GM10266 (cell line): ENCODE measurements around the gene NBL1.
A peak's percentile ranks its signal among the peaks of the same experiment; 100 is the strongest.

Source experiments
- DNase-seq: peaks from one replicate; pipeline ENCODE4 v3.0.0; 2012; ENCODE audit errors: extremely low spot score
- CTCF ChIP-seq: IDR thresholded peaks from 2 replicates; pipeline ENCODE4 v1.5.1; 2012; ENCODE audit warnings: mild to moderate bottlenecking, low read depth; ENCODE audit not compliant: control insufficient read depth, insufficient read depth; ENCODE audit errors: missing control alignments

The NBL1 gene

GRCh38 chr1:19700079-19700777, 56.1 kb downstream of the NBL1 start:
- TF ChIP-seq CTCF = no peak

GRCh38 chr1:19703280-19703679, 59.2 kb downstream of the NBL1 start:
- DNase-seq = no peak

More at GRCh38 chr1:19700079-19700777, 56.1 kb downstream of the NBL1 start:
- DNase-seq = no peak

GRCh38 chr1:19704247-19705113, 60.4 kb downstream of the NBL1 start:
- DNase-seq = peak; percentile 73
- peak; percentile 93 for TF ChIP-seq CTCF

More at GRCh38 chr1:19703280-19703679, 59.2 kb downstream of the NBL1 start:
- TF ChIP-seq CTCF = no peak

- TF ChIP-seq CTCF = no peak
- no peak for DNase-seq
Observed at GRCh38 chr1:19705464-19705863, 61.4 kb downstream of the NBL1 start.

GRCh38 chr1:19706136-19706535, 62.0 kb downstream of the NBL1 start:
- DNase-seq = no peak
- no peak for TF ChIP-seq CTCF
